Retina (tissue), 1 donor: ENCODE data around the gene HNRNPC.
"Not testable (repeated sequence)": the region's sequence is repeated elsewhere in the genome, so short reads cannot be mapped to it uniquely, and the experiment has no call there.

Experiments used
- DNase-seq: peaks from one replicate; pipeline ENCODE4 v3.0.0-alpha.2; 2016

Gene HNRNPC

GRCh38 chr14:21268617-21269251 lies 508 bp downstream of the HNRNPC start:
- no peak for DNase-seq

- DNase-seq = peak; percentile 7
These were observed 1.2 kb downstream of the HNRNPC start for GRCh38 chr14:21267886-21268616.

GRCh38 chr14:21267431-21267845 lies 1.8 kb downstream of the HNRNPC start:
- DNase-seq = peak; percentile 28

GRCh38 chr14:21264025-21264801 lies 5.0 kb downstream of the HNRNPC start:
- no peak for DNase-seq

- DNase-seq = no peak
These were observed 5.8 kb downstream of the HNRNPC start for GRCh38 chr14:21263284-21264024.

GRCh38 chr14:21262410-21262809 lies 6.8 kb downstream of the HNRNPC start:
- no peak for DNase-seq

- DNase-seq = no peak
These were observed 7.4 kb downstream of the HNRNPC start for GRCh38 chr14:21261824-21262223.

GRCh38 chr14:21258889-21259787 lies 10.1 kb downstream of the HNRNPC start:
- no peak for DNase-seq

- DNase-seq = no peak
These were observed 11.0 kb downstream of the HNRNPC start for GRCh38 chr14:21258005-21258888.

GRCh38 chr14:21257394-21257909 lies 11.8 kb downstream of the HNRNPC start:
- DNase-seq = no peak

GRCh38 chr14:21256539-21257393 lies 12.5 kb downstream of the HNRNPC start:
- DNase-seq = no peak

GRCh38 chr14:21256102-21256447 lies 13.2 kb downstream of the HNRNPC start:
- not testable (repeated sequence) for DNase-seq

- no peak for DNase-seq
These were observed 13.7 kb downstream of the HNRNPC start for GRCh38 chr14:21255385-21256101.

GRCh38 chr14:21252149-21252548 lies 17.1 kb downstream of the HNRNPC start:
- no peak for DNase-seq

- no peak for DNase-seq
These were observed 18.0 kb downstream of the HNRNPC start for GRCh38 chr14:21251215-21251614.

- DNase-seq = no peak
These were observed 20.4 kb downstream of the HNRNPC start for GRCh38 chr14:21248739-21249411.

- DNase-seq = no peak
These were observed 20.9 kb downstream of the HNRNPC start for GRCh38 chr14:21248338-21248737.

GRCh38 chr14:21245813-21246212 lies 23.4 kb downstream of the HNRNPC start:
- DNase-seq = no peak
